HuH-7.5 (cell line): ENCODE data around the gene MED22.
A peak's percentile ranks its signal among the peaks of the same experiment; 100 is the strongest.
"Not testable (repeated sequence)": the region's sequence is repeated elsewhere in the genome, so short reads cannot be mapped to it uniquely, and the experiment has no call there.

Source experiments
- DNase-seq: peaks from one replicate; pipeline ENCODE4 v3.0.0; 2011; ENCODE audit warnings: low spot score

Gene MED22

DNA sequence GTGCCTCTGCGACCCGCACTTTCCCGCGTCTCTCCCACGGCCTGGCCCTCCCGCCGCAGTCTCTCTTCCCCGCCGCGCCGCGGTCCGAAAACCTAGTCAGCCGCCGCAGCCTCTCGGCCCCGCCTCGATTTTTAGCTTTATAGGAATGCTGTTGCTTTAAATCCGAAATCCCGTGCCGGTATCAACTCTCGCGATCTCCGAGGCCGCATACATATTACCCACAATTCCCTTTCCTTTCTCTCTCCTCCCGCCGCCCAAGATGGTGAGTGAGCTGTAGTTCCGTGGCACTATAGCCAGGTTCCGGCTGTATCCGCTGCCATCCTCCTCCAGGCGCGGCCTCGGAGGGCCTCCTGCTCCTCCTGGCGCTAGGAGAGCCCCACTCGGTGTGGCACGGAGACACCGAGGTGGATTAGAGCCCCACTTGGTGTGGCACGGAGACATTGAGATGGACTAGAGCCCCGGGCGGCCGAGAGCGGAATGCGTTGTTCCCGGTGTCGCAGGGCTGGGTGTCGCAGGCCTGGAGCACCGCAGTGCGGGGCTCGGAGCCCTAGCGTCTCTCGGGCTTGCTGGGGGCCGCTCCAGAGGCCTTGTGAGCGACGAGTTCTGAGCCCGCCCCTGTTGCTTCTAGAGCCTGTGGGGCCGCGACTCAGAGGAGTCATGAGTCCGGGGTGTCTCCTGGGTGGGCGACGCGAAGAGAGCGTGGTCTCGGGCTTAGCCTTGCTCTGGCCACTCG is at the start of gene MED22, which contains the start of gene RPL7A:
Gene MED22 (minus strand): TSS at position 147 of the 733 bp plus-strand sequence. CDS start 1,469 bp downstream, outside the sequence.
Gene RPL7A (plus strand): TSS at position 234 of the 733 bp plus-strand sequence. CDS start 26 bp downstream, at position 260.
- DNase-seq: peak; percentile 92

DNA sequence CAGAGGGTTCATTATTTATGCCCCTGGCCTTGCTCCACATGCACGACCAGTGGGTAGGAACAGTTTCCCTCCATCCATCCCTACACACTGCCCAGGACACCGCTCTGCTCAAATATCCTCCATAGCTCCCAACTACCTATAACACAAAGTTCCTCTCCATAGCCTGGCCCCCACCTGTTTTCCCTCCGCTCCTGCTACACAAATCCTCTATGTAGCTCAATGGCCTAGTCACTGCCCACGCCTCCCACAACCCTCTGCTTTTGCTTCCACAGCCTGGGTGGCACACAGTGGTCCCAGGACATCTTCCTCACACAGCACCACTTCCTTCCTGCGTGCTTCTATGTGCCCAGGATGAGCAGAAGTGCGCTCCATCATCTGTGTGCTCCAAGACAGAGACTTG is 49.4 kb upstream of the MED22 start:
- no peak for DNase-seq

GRCh38 chr9:133396952-133397351 is 49.0 kb upstream of the MED22 start:
- DNase-seq: no peak

DNA sequence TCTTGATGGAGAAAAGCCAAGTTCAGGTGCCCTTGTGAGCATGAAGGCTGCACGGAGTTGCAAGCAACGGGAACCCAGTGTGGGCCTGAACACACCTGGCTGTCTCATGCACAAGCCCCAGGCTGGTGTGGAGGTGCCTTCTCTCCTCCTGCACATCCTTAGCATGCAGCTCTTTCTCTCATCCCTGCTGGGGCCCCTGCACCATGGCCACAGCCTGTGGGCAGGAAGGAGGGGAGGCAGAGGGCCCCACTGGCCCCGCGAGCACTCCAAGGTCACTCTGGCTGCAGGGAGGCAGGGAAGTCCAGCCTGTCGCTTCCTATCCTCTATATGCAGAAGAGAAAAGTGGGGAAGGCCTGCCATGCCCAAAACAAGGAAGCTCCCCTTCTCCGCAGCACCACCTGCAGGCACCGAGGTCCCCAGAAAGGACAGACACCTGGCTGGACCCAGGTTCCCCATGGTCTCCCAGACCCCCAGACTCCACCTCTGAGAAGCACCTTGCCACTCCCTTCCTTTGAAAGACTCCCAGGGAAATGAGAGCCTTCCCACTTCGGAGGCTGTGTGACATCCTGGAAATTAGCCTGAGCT is 46.8 kb upstream of the MED22 start:
- DNase-seq: no peak

- no peak for DNase-seq
Observed at GRCh38 chr9:133393399-133393798, 45.5 kb upstream of the MED22 start.

DNA sequence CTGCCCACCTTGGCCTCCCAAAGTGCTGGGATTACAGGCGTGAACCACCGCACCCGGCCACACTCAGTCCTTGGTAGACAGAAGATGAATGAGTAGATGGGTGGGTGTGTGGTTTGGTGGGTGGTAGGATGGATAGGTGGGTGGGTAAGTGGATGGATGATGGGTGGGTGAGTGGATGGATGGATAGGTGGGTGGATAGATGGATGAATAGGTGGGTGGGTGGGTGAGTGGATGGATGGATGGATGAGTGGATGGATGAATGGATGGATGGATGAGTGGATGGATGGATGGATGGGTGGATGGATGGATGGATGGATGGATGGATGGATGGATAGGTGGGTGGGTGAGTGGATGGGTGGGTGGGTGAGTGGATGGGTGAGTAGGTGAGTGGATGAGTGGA is 44.4 kb upstream of the MED22 start:
- DNase-seq: not testable (repeated sequence)

DNA sequence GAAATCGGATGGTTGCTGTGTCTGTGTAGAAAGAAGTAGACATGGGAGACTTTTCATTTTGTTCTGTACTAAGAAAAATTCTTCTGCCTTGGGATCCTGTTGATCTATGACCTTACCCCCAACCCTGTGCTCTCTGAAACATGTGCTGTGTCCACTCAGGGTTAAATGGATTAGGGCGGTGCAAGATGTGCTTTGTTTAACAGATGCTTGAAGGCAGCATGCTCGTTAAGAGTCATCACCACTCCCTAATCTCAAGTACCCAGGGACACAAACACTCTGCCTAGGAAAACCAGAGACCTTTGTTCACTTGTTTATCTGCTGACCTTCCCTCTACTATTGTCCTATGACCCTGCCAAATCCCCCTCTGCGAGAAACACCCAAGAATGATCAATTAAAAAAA is 43.5 kb upstream of the MED22 start:
- not testable (repeated sequence) for DNase-seq

- no peak for DNase-seq
Observed at GRCh38 chr9:133390713-133391112, 42.8 kb upstream of the MED22 start.

DNA sequence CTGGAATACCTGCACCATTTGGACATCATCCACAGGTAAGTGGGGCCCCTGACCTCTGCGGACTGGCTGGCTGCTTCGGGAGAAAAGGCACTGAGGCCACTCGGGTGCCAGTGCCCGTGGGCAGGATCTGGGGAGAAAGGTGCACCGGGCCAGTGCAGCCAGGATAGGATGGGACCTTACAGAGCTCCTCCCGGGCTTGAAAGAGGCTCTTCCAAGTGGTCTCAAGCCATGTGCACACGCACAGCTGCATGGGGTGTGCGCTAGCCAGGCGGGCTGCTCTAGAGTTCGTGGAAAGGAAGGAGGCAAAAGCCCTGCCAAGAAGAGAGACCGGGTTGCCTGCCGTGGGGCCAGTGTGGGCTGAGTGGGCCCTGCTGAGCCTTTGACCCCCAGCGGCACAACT is 41.6 kb upstream of the MED22 start:
- no peak for DNase-seq

DNA sequence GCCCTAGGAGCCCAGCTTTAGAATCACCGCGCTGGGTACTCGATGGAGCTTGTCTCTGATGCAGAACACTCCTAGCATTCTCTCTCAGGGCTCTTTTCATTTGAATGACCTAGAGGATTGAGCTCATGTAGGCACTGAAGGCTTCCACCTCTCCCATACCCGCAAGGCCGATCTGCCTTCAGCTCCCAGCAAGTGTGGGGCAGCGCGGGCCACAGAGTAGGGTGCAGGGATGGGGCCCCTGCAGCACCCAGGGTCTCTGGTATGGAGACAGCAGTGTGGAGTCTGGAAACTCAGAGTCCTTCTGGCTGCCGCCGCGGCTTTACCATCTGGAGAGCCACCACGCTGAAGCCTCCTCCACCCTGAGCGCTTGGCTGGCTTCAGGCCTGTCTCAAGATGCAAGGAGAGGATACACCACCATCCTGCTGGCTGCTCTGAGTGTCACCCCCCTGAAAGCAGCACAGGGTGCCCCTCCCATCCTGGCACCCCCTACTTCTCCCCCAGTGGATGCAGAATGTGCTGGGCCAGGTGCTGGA is 41.2 kb upstream of the MED22 start:
- DNase-seq: no peak

GRCh38 chr9:133387680-133388079 is 39.7 kb upstream of the MED22 start:
- peak; percentile 48 for DNase-seq

DNA sequence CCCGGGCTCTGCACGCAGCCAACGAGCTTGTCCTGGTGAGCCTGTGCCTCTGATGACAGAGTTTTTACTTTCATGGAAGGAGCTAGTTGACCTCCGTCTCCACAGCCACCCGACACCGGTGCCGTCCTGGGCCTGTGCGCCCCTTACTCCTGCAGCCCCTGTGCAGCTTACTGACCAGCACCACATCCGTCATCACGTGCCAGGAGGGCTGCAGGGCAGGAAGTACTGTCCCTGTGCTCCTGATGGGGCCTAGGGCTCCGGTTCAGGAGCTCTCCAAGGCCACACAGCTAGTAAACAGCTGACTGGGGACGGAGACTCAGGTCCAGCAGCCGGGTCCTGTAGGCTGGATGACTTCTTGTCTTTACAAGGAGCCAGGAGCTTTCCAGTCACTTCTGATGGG is 38.4 kb upstream of the MED22 start:
- DNase-seq: no peak

DNA sequence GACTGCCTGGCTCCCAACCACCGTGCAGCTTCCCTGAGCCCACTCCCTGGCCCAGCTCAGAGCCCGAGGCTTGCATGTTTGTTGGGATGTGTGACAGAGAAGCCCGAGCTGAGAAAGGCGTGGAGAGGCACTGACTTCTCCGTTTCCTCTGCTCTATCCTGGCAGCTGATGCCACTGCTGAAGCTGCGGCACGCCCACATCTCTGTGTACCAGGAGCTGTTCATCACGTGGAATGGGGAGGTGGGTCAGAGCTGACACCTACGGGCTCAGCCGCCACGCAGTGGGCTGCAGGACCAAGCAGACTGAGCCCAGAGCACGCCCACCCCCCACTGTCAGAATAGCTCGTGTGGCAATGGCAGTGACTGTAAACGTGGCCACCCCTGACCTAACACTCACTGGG is 37.5 kb upstream of the MED22 start:
- no peak for DNase-seq

GRCh38 chr9:133384736-133385321 is 36.9 kb upstream of the MED22 start:
- DNase-seq: no peak

DNA sequence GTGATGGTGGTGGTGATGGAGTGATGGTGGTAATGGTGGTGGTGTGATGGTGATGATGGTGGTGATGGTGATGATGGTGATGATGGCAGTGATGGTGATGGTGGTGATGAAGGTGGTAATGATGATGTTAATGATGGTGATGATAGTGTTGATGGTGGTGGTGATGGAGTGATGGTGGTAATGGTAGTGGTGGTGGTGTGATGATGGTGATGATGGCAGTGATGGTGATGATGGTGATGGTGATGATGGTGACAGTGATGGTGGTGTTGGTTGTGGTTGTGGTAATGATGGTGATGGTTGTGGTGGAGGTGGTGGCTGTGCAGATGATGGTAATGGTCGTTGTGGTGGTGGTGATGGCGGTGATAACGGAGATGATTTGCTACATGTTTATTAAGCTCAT is 35.5 kb upstream of the MED22 start:
- no peak for DNase-seq

- DNase-seq: no peak
Observed at GRCh38 chr9:133382507-133383141, 34.7 kb upstream of the MED22 start.

- DNase-seq: no peak
Observed at GRCh38 chr9:133380734-133381133, 32.8 kb upstream of the MED22 start.

DNA sequence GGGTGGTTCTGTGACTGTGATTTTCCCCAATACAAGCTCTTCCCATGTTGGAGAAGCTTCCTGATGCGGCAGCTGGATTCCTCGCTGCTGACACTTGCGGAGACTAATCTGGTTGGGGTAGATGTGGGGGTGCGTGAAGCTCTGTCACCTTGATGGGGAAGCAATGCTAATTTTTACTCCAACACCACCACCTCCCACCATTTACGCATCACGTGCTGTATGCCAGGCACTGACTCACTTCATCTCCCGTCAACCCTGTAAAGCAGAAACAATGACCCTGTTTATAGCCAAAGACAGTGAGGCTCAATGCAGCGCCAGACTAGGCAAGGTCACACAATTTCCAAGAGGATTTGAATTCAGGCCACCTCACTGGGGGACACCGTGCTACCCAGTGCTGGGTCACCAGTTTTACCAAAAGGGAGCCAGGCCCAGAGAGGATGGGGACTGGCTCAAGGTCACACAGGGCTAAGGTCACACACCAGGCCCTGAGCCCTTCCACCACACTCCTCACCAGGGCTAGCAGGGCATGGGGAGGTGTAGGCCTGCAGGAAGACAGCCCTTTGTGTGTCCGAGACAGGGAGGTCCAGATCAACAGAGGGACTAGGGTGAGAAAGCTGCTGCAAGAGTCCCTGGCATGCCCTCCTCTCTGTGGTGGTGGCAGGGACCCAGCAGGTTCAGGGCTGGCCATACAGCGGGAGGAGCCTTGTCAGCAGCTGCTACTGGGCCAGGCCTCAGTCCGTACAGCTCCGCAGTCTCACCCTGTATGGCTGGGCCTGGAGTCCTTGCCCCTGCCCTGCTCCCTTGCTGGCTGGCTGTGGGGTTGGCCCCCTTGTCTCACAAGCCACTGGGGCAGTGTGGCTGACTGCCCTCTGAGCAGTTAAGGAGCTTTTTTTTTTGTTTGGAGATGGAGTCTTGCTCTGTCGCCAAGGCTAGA is 31.5 kb upstream of the MED22 start:
- no peak for DNase-seq

DNA sequence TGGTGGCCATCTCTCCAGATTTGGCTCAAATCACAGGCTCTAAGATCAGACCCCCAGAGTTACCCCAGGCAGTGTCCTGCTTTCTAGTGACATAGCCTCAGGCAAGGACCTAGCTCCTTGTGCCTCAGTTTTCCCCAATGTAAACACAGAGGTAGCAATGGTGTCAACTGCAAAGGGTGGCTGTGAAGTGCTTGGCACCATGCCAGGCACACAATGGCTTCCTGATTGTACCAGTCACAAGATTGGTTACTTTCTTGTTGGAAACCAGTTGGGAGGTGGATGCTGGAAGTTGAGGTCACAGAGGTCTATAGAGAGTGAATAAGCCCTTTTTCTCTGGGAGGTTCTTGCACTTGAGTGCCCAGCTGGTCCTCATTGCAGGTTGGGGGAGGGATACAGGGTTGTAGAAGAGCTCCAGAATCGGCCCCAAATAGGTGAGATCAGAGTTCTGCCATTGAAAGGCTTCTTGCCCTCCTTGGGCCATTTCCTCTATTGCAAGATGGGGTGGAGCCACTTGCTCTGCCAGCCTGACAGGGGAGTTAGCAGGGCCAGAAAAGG is 30.6 kb upstream of the MED22 start:
- no peak for DNase-seq

DNA sequence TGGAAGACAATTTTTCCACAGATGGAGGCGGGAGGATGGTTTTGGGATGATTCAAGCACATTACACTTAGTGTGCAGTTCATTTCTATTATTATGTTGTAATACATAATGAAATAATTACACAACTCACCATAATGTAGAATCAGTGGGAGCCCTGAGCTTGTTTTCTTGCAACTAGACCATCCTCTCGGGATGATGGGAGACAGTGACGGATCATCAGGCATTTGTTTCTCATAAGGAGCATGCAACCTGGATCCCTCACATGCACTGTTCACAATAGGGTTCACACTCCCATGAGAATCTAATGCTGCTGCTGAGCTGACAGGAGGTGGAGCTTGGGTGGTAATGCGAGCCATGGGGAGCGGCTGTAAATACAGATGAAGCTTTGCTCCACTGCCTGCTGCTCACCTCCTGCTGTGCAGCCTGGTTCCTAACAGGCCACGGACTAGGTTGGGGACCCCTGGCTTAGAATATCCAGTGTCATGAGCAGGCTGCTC is 29.8 kb upstream of the MED22 start:
- no peak for DNase-seq

DNA sequence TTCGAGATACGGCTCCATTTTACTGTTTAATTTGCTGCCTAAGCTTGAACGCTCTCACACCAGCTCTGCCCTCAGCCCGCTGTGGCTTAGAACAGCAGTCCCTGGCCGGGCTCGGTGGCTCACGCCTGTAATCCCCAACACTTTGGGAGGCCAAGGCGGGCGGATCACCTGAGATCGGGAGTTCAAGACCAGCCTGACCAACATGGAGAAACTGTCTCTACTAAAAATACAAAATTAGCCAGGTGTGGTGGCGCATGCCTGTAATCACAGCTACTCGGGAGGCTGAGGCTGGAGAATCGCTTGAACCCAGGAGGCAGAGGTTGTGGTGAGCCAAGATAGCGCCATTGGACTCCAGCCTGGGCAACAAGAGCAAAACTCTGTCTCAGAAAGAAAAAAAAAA is 29.3 kb upstream of the MED22 start:
- not testable (repeated sequence) for DNase-seq
